K562 (cell line): Measurements from ENCODE around the gene A1BG. TPM values are rescaled to one million over a fixed set of nuclear protein-coding genes. Genes with fewer than 3 reads are reported as not detected.

Experiments used
- ARNT ChIP-seq, 2 experiments: fragments of 450-650 bp; IDR thresholded peaks; 2 replicates each; pipeline ENCODE4 v1.6.1; 2016; ENCODE audit warnings: mild to moderate bottlenecking in 1 of 2
- CBFA2T3 ChIP-seq: fragments of 450-650 bp; IDR thresholded peaks from 2 replicates; pipeline ENCODE4 v1.6.1; 2017
- CHD1 ChIP-seq: fragments of 200-600 bp; sonication (generic); IDR thresholded peaks from one replicate; pipeline ENCODE4 v1.6.1; 2012; ENCODE audit warnings: mild to moderate bottlenecking, moderate library complexity, low read length, inconsistent platforms
- DPF2 ChIP-seq: fragments of 450-650 bp; IDR thresholded peaks from 2 replicates; pipeline ENCODE4 v1.6.1; 2016
- ESRRB ChIP-seq: fragments of 250-450 bp; sonication (Bioruptor Pico); IDR thresholded peaks from 2 replicates; pipeline ENCODE4 v1.5.0; 2020; ENCODE audit warnings: mild to moderate bottlenecking, moderate library complexity, borderline replicate concordance
- FOXK2 ChIP-seq, 2 experiments: fragments of 450-650 bp; IDR thresholded peaks in 1 of 2; conservative IDR thresholded peaks in 1 of 2; 2 replicates each; pipeline ENCODE4 v1.6.1; 2016; ENCODE audit warnings: low read depth in 2 of 2, mild to moderate bottlenecking in 1 of 2
- HBP1 ChIP-seq: fragments of 450-650 bp; formaldehyde crosslinking; IDR thresholded peaks from 2 replicates; pipeline ENCODE4 v1.4.0; 2022; ENCODE audit warnings: missing genetic modification characterization
- HINFP ChIP-seq: fragments of 450-650 bp; conservative IDR thresholded peaks from 2 replicates; pipeline ENCODE4 v1.6.1; 2016; ENCODE audit warnings: missing genetic modification characterization, low read depth, mild to moderate bottlenecking, control low read depth, missing compliant biosample characterization
- HSF4 ChIP-seq: fragments of 250-450 bp; sonication (Bioruptor Pico); IDR thresholded peaks from 2 replicates; pipeline ENCODE4 v2.1.2; 2022; ENCODE audit warnings: mild to moderate bottlenecking, moderate library complexity, borderline replicate concordance
- PHF8 ChIP-seq: fragments of 200-600 bp; sonication (generic); IDR thresholded peaks from 2 replicates; pipeline ENCODE4 v1.6.1; 2012; ENCODE audit warnings: mixed run types, mild to moderate bottlenecking, inconsistent platforms, low read length, moderate library complexity, borderline replicate concordance
- PTRF ChIP-seq: fragments of 450-650 bp; IDR thresholded peaks from 2 replicates; pipeline ENCODE4 v1.6.1; 2016; ENCODE audit warnings: mild to moderate bottlenecking, missing genetic modification characterization, missing compliant biosample characterization
- RB1 ChIP-seq: fragments of 450-650 bp; IDR thresholded peaks from 2 replicates; pipeline ENCODE4 v1.6.1; 2017; ENCODE audit warnings: low read depth, mild to moderate bottlenecking
- RCOR1 ChIP-seq, 2 experiments: IDR thresholded peaks; 2 replicates each; pipeline ENCODE4 v1.6.1; 2012; ENCODE audit warnings: low read depth in 2 of 2, low read length in 2 of 2, borderline replicate concordance in 1 of 2, improper control_type of control experiment in 1 of 2
- SIRT6 ChIP-seq: IDR thresholded peaks from one replicate; pipeline ENCODE4 v1.6.1; 2012; ENCODE audit warnings: low read depth, mild to moderate bottlenecking, control low read depth, inconsistent platforms, low read length, moderate library complexity
- THRAP3 ChIP-seq: fragments of 450-650 bp; IDR thresholded peaks from 2 replicates; pipeline ENCODE4 v1.6.1; 2016; ENCODE audit warnings: mild to moderate bottlenecking, inconsistent platforms, borderline replicate concordance
- TSC22D4 ChIP-seq: fragments of 450-650 bp; IDR thresholded peaks from 2 replicates; pipeline ENCODE4 v1.6.1; 2016; ENCODE audit warnings: missing genetic modification characterization, missing biosample characterization, control low read depth
- ZBTB5 ChIP-seq: fragments of 450-650 bp; IDR thresholded peaks from 2 replicates; pipeline ENCODE4 v1.6.1; 2017; ENCODE audit warnings: antibody characterized with exemption
- ZHX1 ChIP-seq: fragments of 150-350 bp; conservative IDR thresholded peaks from 2 replicates; pipeline ENCODE4 v1.6.1; 2014; ENCODE audit warnings: low read length
- ZNF408 ChIP-seq: fragments of 250-450 bp; sonication (Bioruptor Pico); IDR thresholded peaks from 2 replicates; pipeline ENCODE4 v1.4.0; 2020; ENCODE audit warnings: low read depth, mild to moderate bottlenecking, moderate library complexity
- ZNF586 ChIP-seq: fragments of 450-650 bp; formaldehyde crosslinking; conservative IDR thresholded peaks from 2 replicates; pipeline ENCODE4 v1.4.0; 2020; ENCODE audit warnings: mild to moderate bottlenecking, moderate library complexity
- polyA plus RNA-seq, 8 experiments: library from polyadenylated mRNA; depleted of rRNA in 4 of 8; stranded (reverse) in 5 of 8; unstranded in 3 of 8; fragments of >200 nt; fragmentation: Nextera tagmentation in 2 of 8; fragmentation: Illumina TruSeq in 1 of 8; extraction: Ambion mirVana in 2 of 8; extraction: Trizol in 1 of 8; gene quantifications; 2 replicates each; pipeline versions ENCODE4 v1.2.1 to v1.2.3, GENCODE V29; 2011 to 2014; ENCODE audit warnings: inconsistent platforms in 1 of 8, missing spikeins in 1 of 8
- total RNA-seq, 7 experiments: library from RNA; depleted of rRNA in 6 of 7; stranded (reverse); fragments of >200 nt in 6 of 7; fragmentation: Illumina TruSeq in 2 of 7; extraction: Trizol in 2 of 7; gene quantifications; 2 replicates each; pipeline versions ENCODE4 v1.2.1 to v1.2.3, GENCODE V29; 2011 to 2021; ENCODE audit warnings: low replicate concordance in 1 of 7

A1BG gene
- total and polyA plus RNA-seq, 9 of the 15 experiments (the other 6 are each of a cell fraction or from before 2014, with no cell fraction given): 0.10 to 19.8 (median 2.6) TPM

GRCh38 chr19:58400916-58401839, 47.9 kb upstream of the A1BG start (continued):
- no peak for TF ChIP-seq HSF4 (CRISPR knock-in tag)
- no peak for TF ChIP-seq SIRT6
- TF ChIP-seq PTRF: no peak
- no peak for TF ChIP-seq TSC22D4 (tag)
- TF ChIP-seq RB1: peak; percentile 77; the same call in 1 of the 2 replicates
- TF ChIP-seq DPF2: 0 out of 2 replicates have a peak, but pooled peaks have one; percentile 12
- no peak for TF ChIP-seq HINFP
- TF ChIP-seq PHF8: peak; percentile 87; the same call in 1 of the 2 replicates
- no peak for TF ChIP-seq ESRRB (CRISPR knock-in tag)
- TF ChIP-seq ARNT (IDR thresholded peaks at IDR 0.05): no peak
- TF ChIP-seq CHD1: no peak
- no peak for TF ChIP-seq ZHX1
- no peak for TF ChIP-seq ZNF408 (CRISPR knock-in tag)
- TF ChIP-seq ZNF586 (CRISPR knock-in tag): no peak
- TF ChIP-seq RCOR1 (IDR thresholded peaks at IDR 0.05; ENCODE audit: borderline replicate concordance in 1 of 2, low read depth in 2 of 2, low read length in 2 of 2): peak in 1 of 2 experiments; percentile 29; a peak in 2 of 4 replicates
- no peak for TF ChIP-seq HBP1
- TF ChIP-seq CBFA2T3: no peak
- TF ChIP-seq THRAP3: no peak
- TF ChIP-seq FOXK2 (conservative IDR thresholded peaks at IDR 0.05 in 1 of 2, IDR thresholded peaks at IDR 0.05 in 1 of 2; ENCODE audit: low read depth in 2 of 2): peak; percentile 55 to 63; a peak in 1 of 4 replicates
- TF ChIP-seq ZBTB5: no peak
